Stimulated activated naive B cell treated with anti-CD40 and anti-IgM and Interleukin-4, amounts not matched to agents 10 μg/mL and 1 μg/mL and 100 μg/mL, for 72 hours (primary cell): Measurements from ENCODE around the gene S100A1.
"Not testable (repeated sequence)": the region's sequence is repeated elsewhere in the genome, so short reads cannot be mapped to it uniquely, and the experiment has no call there.

Source experiments
- ATAC-seq, 2 donors: fragments of 150-1000 bp; cut with Tn5 transposase; replicated peaks; 2 replicates each; pipeline ENCODE4 v1.10.0; 2021; ENCODE audit warnings: moderate library complexity in 1 of 2
- DNase-seq: peaks from one replicate; pipeline ENCODE4 v3.0.0; 2021
- H3K27ac Mint-ChIP-seq: one replicate; pipeline ENCODE4 v1.8.0; 2022; ENCODE audit warnings: mild to moderate bottlenecking, mixed read lengths
- H3K27me3 Mint-ChIP-seq, 2 donors: one replicate each; pipeline ENCODE4 v1.8.0; 2022; ENCODE audit warnings: mixed read lengths in 2 of 2
- H3K36me3 Mint-ChIP-seq, 2 donors: one replicate each; pipeline ENCODE4 v1.8.0; 2022; ENCODE audit warnings: mixed read lengths in 2 of 2, mild to moderate bottlenecking in 1 of 2
- H3K4me1 Mint-ChIP-seq, 2 donors: one replicate each; pipeline ENCODE4 v1.8.0; 2022; ENCODE audit warnings: mixed read lengths in 2 of 2, mild to moderate bottlenecking in 1 of 2
- H3K4me3 Mint-ChIP-seq, 2 donors: one replicate each; pipeline ENCODE4 v1.8.0; 2022; ENCODE audit warnings: mild to moderate bottlenecking in 2 of 2, mixed read lengths in 2 of 2, moderate library complexity in 1 of 2
- H3K9me3 Mint-ChIP-seq, 2 donors: one replicate each; pipeline ENCODE4 v1.8.0; 2022; ENCODE audit warnings: mixed read lengths in 2 of 2, mild to moderate bottlenecking in 1 of 2

S100A1 gene

GRCh38 chr1:153662269-153662668, 34.0 kb downstream of the S100A1 start:
- H3K27ac Mint-ChIP-seq = peak overlapping the region; percentile 65
- H3K27me3 Mint-ChIP-seq = no peaks in the 10 kb centered on the region

DNA sequence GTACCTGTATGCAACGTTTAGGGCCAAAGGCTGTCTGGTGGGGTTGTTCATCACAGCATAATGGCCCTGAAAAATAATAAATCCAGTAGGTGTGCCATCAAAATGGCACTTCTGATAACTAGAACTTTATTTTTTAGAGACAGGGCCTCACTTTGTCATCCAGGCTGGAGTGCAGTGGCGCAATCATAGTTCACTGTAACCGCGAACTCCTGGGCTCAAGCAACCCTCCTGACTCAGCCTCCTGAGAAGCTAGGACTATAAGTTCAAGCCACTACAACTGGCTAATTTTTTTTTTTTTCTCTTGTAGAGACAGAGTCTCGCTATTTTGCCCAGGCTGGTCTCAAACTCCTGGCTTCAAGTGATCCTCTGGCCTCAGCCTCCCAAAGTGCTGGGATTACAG, 35.0 kb downstream of the S100A1 start:
- Mint-ChIP-seq H3K4me3 (no peak overlapping the region), H3K9me3 (no peaks in the 10 kb centered on the region), H3K36me3 (peaks cover 50 to 57% of the 10 kb centered on the region in 2 donors), H3K4me1 (peaks cover 13 to 26% of the 10 kb centered on the region in 2 donors), H3K27ac (no peak overlapping the region), H3K27me3 (no peaks in the 10 kb centered on the region)
- ATAC-seq (no peak), DNase-seq (no peak)

More at GRCh38 chr1:153662269-153662668, 34.0 kb downstream of the S100A1 start:
- ATAC-seq = no peak
- Mint-ChIP-seq H3K36me3 (peaks cover 43 to 47% of the 10 kb centered on the region in 2 donors), H3K9me3 (no peaks in the 10 kb centered on the region), H3K4me1 (peaks cover 12 to 25% of the 10 kb centered on the region in 2 donors), H3K4me3 (no peak overlapping the region)
- DNase-seq = no peak

GRCh38 chr1:153667439-153667838, 39.2 kb downstream of the S100A1 start:
- peaks cover 45% of the 10 kb centered on the region in 2 donors for H3K36me3 Mint-ChIP-seq
- H3K9me3 Mint-ChIP-seq = no peaks in the 10 kb centered on the region
- no peak overlapping the region for H3K4me3 Mint-ChIP-seq
- ATAC-seq (no peak), DNase-seq (no peak)
- H3K27me3 Mint-ChIP-seq = no peaks in the 10 kb centered on the region
- H3K27ac Mint-ChIP-seq = peak overlapping the region; percentile 20
- H3K4me1 Mint-ChIP-seq = peaks cover 14 to 29% of the 10 kb centered on the region in 2 donors

- not testable (repeated sequence) for H3K4me3 Mint-ChIP-seq, H3K27ac Mint-ChIP-seq
- peaks cover 12 to 28% of the 10 kb centered on the region in 2 donors for H3K4me1 Mint-ChIP-seq
Observed at GRCh38 chr1:153668672-153669071, 40.4 kb downstream of the S100A1 start.

DNA sequence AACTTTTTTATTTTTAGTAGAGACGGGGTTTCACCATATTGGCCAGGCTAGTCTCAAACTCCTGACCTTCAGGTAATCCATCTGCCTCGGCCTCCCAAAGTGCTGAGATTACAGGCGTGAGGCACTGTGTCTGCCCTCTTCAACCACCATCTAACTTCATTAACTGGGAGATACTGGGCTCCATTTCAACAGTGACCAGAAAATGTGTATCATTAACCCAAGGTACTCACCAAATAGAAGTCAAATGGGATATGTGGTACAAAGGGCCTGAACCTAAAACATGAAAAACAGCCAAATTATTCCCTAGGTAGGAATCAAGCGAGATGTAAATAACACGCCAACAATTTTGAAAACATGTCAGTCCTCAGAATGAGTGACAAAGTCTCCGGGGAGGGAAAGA, 41.4 kb downstream of the S100A1 start:
- no peaks in the 10 kb centered on the region for H3K9me3 Mint-ChIP-seq
- DNase-seq = no peak
- ATAC-seq = no peak
- peaks cover 32 to 37% of the 10 kb centered on the region in 2 donors for H3K36me3 Mint-ChIP-seq
- no peaks in the 10 kb centered on the region for H3K27me3 Mint-ChIP-seq
- no peak overlapping the region for H3K27ac Mint-ChIP-seq
- no peak overlapping the region for H3K4me3 Mint-ChIP-seq
- peaks cover 12 to 28% of the 10 kb centered on the region in 2 donors for H3K4me1 Mint-ChIP-seq

More at GRCh38 chr1:153668672-153669071, 40.4 kb downstream of the S100A1 start:
- DNase-seq, H3K27me3 Mint-ChIP-seq, H3K9me3 Mint-ChIP-seq, ATAC-seq: not testable (repeated sequence)
- H3K36me3 Mint-ChIP-seq = peaks cover 39 to 44% of the 10 kb centered on the region in 2 donors

GRCh38 chr1:153670257-153670858, 42.1 kb downstream of the S100A1 start:
- no peak overlapping the region for H3K4me3 Mint-ChIP-seq
- H3K4me1 Mint-ChIP-seq = peaks cover 12 to 28% of the 10 kb centered on the region in 2 donors
- DNase-seq (no peak), ATAC-seq (no peak)
- H3K27ac Mint-ChIP-seq = no peak overlapping the region
- H3K27me3 Mint-ChIP-seq = no peaks in the 10 kb centered on the region
- H3K9me3 Mint-ChIP-seq = no peaks in the 10 kb centered on the region
- peaks cover 24 to 30% of the 10 kb centered on the region in 2 donors for H3K36me3 Mint-ChIP-seq

DNA sequence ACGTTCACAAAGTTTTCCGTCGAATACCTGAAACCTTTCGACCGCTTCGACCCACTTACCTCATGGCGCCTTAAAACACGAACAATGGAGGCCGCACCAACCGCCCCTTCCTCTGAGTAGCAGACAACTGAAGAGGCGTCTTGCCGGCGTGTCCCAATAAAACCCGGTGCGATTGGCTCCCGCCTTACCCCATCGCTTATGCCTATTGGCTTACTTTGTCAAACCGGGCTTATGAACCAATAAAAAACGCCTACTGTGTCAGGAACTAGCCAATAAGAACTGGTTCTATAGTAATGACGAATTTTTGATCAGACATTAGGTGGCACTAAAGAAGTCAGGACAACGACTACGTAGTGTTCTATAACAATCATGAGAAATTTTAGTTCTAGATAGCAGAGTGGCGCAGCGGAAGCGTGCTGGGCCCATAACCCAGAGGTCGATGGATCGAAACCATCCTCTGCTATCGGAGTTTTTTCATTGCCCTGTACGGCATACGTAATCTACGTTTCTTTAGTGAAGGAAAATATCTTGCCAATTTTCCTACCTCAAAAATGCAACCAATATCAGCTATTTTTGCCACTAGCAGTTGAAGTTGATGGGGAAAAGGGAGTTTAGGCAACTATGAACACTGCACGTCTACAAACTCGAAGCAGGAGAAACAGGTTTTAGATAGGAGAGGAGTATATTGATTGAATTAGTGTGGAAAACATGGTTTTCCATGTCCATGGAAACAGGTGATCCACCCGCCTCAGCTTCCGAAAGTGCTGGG, 42.8 kb downstream of the S100A1 start, which contains the start of gene ILF2:
Gene ILF2 (minus strand): TSS at position 135 of the 769 bp plus-strand sequence. CDS start 71 bp downstream, at position 64.
- no peak within 1 kb of the TSS for H3K4me3 Mint-ChIP-seq
- peak within 1 kb of the TSS; percentile 87 for H3K27ac Mint-ChIP-seq
- ATAC-seq = peak; percentile 95 to 96
- peaks cover 22 to 27% of the 10 kb centered on the region in 2 donors for H3K36me3 Mint-ChIP-seq
- H3K9me3 Mint-ChIP-seq = no peaks in the 10 kb centered on the region
- DNase-seq = peak; percentile 95
- H3K27me3 Mint-ChIP-seq = no peaks in the 10 kb centered on the region
- peaks cover 12 to 28% of the 10 kb centered on the region in 2 donors for H3K4me1 Mint-ChIP-seq

- ATAC-seq = peak; percentile 52 to 53
- not testable (repeated sequence) for H3K27me3 Mint-ChIP-seq, H3K9me3 Mint-ChIP-seq, H3K4me3 Mint-ChIP-seq
- H3K36me3 Mint-ChIP-seq = peaks cover 14 to 22% of the 10 kb centered on the region in 2 donors
- H3K4me1 Mint-ChIP-seq = peaks cover 12 to 28% of the 10 kb centered on the region in 2 donors
- peak; percentile 48 for DNase-seq
- H3K27ac Mint-ChIP-seq = peak overlapping the region; percentile 87
Observed at GRCh38 chr1:153671628-153672353, 43.6 kb downstream of the S100A1 start.

DNA sequence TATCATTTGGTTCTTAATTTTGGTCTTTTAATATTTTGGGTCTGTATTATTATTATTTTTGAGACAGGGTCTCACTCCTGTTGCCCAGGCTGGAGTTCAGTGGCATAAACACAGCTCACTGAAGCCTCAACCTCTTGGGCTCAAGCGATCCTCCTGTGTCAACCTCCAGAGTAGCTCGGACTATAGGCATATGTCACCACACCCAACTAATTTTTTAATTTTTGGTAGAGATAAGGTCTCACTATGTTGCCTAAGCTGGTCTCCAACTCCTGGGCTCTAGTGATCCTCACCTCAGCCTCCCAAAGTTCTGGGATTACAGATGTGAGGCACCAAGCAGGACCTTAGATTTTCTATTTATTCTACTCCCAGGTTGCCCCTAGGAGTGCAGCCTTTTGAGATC, 45.3 kb downstream of the S100A1 start:
- H3K4me3 Mint-ChIP-seq = no peak overlapping the region
- H3K4me1 Mint-ChIP-seq = peaks cover 21 to 36% of the 10 kb centered on the region in 2 donors
- peaks cover 0 to 8% of the 10 kb centered on the region in 2 donors for H3K36me3 Mint-ChIP-seq
- ATAC-seq = no peak
- H3K27ac Mint-ChIP-seq = peak overlapping the region; percentile 42
- H3K27me3 Mint-ChIP-seq = peaks cover 13 to 14% of the 10 kb centered on the region in 2 donors
- DNase-seq = no peak
- H3K9me3 Mint-ChIP-seq = no peaks in the 10 kb centered on the region

DNA sequence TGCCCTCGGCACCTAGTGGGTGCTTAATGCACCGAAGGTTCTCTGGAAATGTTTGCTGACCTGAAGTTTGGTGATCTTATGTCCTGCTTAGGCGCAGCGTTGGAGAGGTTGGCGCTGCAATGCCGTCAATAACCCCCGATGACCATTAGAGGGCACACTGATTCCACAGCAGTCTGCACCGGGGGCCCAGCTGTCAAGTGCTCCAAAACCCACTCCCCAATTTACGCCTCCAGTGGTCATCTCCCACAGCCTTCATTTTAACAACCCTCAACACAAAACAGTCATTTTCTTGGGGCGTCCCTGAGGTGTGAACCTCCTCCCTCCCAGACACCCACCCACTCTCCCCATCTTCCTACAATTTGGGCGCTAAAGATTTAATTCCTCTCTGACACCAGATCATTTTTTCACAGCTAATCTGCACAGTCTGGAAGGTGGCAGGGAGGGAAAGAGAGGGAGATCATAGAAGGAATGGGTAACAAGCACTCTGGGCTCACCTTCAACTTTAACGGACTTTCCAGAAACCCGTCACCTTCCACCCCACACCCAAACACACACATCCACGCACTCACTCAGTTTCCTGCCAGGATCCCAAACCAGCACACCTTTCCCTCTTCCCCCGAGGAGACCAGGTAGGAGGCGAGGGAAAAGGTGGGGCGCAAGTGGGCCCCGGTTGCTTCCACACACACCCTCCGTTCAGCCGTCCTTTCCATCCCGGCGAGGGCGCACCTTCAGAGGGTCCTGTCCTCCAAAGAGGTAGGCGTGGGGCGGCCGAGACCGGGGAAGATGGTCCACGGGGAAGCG, 49.7 kb downstream of the S100A1 start:
- ATAC-seq = peak; percentile 59 to 66
- peaks cover 40% of the 10 kb centered on the region in 2 donors for H3K27me3 Mint-ChIP-seq
- peaks cover 21 to 28% of the 10 kb centered on the region in 2 donors for H3K4me1 Mint-ChIP-seq
- H3K9me3 Mint-ChIP-seq = no peaks in the 10 kb centered on the region
- peak overlapping the region; percentile 80 for H3K27ac Mint-ChIP-seq
- DNase-seq = peak; percentile 19
- peak overlapping the region; percentile 73 to 85 for H3K4me3 Mint-ChIP-seq
- H3K36me3 Mint-ChIP-seq = peaks cover 0 to 3% of the 10 kb centered on the region in 2 donors

DNA sequence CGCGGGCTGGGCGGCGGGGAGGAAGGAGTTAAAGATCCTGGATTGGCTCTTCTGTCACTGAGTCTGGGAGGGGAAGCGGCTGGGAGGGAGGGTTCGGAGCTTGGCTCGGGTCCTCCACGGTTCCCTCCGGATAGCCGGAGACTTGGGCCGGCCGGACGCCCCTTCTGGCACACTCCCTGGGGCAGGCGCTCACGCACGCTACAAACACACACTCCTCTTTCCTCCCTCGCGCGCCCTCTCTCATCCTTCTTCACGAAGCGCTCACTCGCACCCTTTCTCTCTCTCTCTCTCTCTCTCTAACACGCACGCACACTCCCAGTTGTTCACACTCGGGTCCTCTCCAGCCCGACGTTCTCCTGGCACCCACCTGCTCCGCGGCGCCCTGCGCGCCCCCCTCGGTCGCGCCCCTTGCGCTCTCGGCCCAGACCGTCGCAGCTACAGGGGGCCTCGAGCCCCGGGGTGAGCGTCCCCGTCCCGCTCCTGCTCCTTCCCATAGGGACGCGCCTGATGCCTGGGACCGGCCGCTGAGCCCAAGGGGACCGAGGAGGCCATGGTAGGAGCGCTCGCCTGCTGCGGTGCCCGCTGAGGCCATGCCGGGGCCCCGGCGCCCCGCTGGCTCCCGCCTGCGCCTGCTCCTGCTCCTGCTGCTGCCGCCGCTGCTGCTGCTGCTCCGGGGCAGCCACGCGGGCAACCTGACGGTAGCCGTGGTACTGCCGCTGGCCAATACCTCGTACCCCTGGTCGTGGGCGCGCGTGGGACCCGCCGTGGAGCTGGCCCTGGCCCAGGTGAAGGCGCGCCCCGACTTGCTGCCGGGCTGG, 50.5 kb downstream of the S100A1 start, which contains the start of gene NPR1:
Gene NPR1 (plus strand): TSS at position 170 of the 818 bp plus-strand sequence. CDS start 421 bp downstream, at position 591.
- DNase-seq = no peak
- peak; percentile 61 to 62 for ATAC-seq
- no peaks in the 10 kb centered on the region for H3K9me3 Mint-ChIP-seq

GRCh38 chr1:153679337-153680119, 51.3 kb downstream of the S100A1 start:
- Mint-ChIP-seq H3K4me3 (peak overlapping the region; percentile 73 to 85), H3K27me3 (peaks cover 40 to 48% of the 10 kb centered on the region in 2 donors), H3K4me1 (peaks cover 21 to 28% of the 10 kb centered on the region in 2 donors), H3K36me3 (peaks cover 0 to 6% of the 10 kb centered on the region in 2 donors), H3K9me3 (no peaks in the 10 kb centered on the region), H3K27ac (peak overlapping the region; percentile 1)
- DNase-seq (no peak), ATAC-seq (peak; percentile 50 to 63)

More for the DNA sequence above, 50.5 kb downstream of the S100A1 start, which contains the start of gene NPR1:
- Mint-ChIP-seq H3K4me3 (peak within 1 kb of the TSS; percentile 73 to 85), H3K36me3 (peaks cover 0 to 6% of the 10 kb centered on the region in 2 donors), H3K4me1 (peaks cover 21 to 28% of the 10 kb centered on the region in 2 donors), H3K27me3 (peaks cover 40 to 43% of the 10 kb centered on the region in 2 donors), H3K27ac (peak within 1 kb of the TSS; percentile 80)
